Panc1 (cell line): ENCODE results near the gene ADAMTS13. TPM values are rescaled to one million over a fixed set of nuclear protein-coding genes. Genes with fewer than 3 reads are reported as not detected.

Source experiments
- ATAC-seq: fragments of 200-7000 bp; cut with Tn5 transposase; 2 replicates; pipeline ENCODE4 v1.9.1; 2020; ENCODE audit warnings: mild to moderate bottlenecking, moderate library complexity
- BruUV-seq: library from RNA; stranded (reverse); fragments of 400-500 nt; replicated peaks from 2 replicates; lab custom pipeline; 2021; lab: Mats Ljungman, UMichigan
- CTCF ChIA-PET: fragments of 300-600 bp; sonication (Branson Sonifier 250); formaldehyde crosslinking; loops from one replicate; lab custom pipeline; 2022; ENCODE audit warnings: antibody characterized with exemption; lab: Charles Lee
- POLR2A ChIA-PET: fragments of 300-600 bp; sonication (Branson Sonifier 250); formaldehyde crosslinking; loops from one replicate; lab custom pipeline; 2022; ENCODE audit warnings: antibody characterized with exemption; lab: Charles Lee
- DNase-seq: peaks from one replicate; pipeline ENCODE4 v3.0.0-alpha.2; 2010; ENCODE audit warnings: low read depth, low spot score
- H3K27ac ChIP-seq: 2 replicates; pipeline ENCODE4 v1.5.1; 2011; ENCODE audit warnings: mild to moderate bottlenecking, low read length, inconsistent platforms
- H3K27me3 ChIP-seq: fragments of 200-500 bp; sonication (Bioruptor generic); 2 replicates; pipeline ENCODE4 v1.6.0; 2014; ENCODE audit warnings: low read length, inconsistent platforms; ENCODE audit not compliant: control insufficient read depth, insufficient read depth
- H3K36me3 ChIP-seq: fragments of 200-500 bp; sonication (Bioruptor generic); 2 replicates; pipeline ENCODE4 v1.5.1; 2014; ENCODE audit warnings: inconsistent platforms, mild to moderate bottlenecking, low read length, moderate library complexity; ENCODE audit not compliant: control insufficient read depth, insufficient read depth
- H3K4me1 ChIP-seq: 2 replicates; pipeline ENCODE4 v1.5.1; 2011; ENCODE audit warnings: inconsistent platforms, mild to moderate bottlenecking, low read length, moderate library complexity; ENCODE audit not compliant: control insufficient read depth, insufficient read depth
- H3K4me3 ChIP-seq, 2 experiments: 2 replicates each; pipeline ENCODE4 v1.5.1; 2011 to 2012; ENCODE audit warnings: low read depth in 2 of 2, low read length in 2 of 2, mild to moderate bottlenecking in 2 of 2, inconsistent platforms in 1 of 2, moderate library complexity in 1 of 2
- H3K9me3 ChIP-seq: fragments of 200-500 bp; sonication (Bioruptor generic); 2 replicates; pipeline ENCODE4 v1.5.1; 2014; ENCODE audit warnings: low read depth, mild to moderate bottlenecking, inconsistent platforms, low read length, moderate library complexity; ENCODE audit not compliant: control insufficient read depth, insufficient read depth
- CTCF ChIP-seq: fragments of 450-650 bp; IDR thresholded peaks from 2 replicates; pipeline ENCODE4 v1.5.1; 2017; ENCODE audit warnings: mild to moderate bottlenecking
- POLR2AphosphoS5 ChIP-seq: IDR thresholded peaks from 2 replicates; pipeline ENCODE4 v1.6.1; 2012; ENCODE audit warnings: mild to moderate bottlenecking, low read depth, low read length, moderate library complexity
- REST ChIP-seq, 2 experiments: IDR thresholded peaks; 2 replicates each; pipeline ENCODE4 v1.6.1; 2011 to 2012; ENCODE audit warnings: low read depth in 2 of 2, control low read depth in 1 of 2, low read length in 1 of 2, mild to moderate bottlenecking in 1 of 2, moderate library complexity in 1 of 2; ENCODE audit not compliant: insufficient read depth in 1 of 2
- SIN3A ChIP-seq: IDR thresholded peaks from 2 replicates; pipeline ENCODE4 v1.6.1; 2012; ENCODE audit warnings: low read depth, mild to moderate bottlenecking, low read length, moderate library complexity, borderline replicate concordance; ENCODE audit not compliant: insufficient read depth
- TCF7L2 ChIP-seq: IDR thresholded peaks from 2 replicates; pipeline ENCODE4 v1.6.1; 2011; ENCODE audit warnings: mild to moderate bottlenecking, low read depth, low read length, inconsistent platforms
- in situ Hi-C: cut with HindIII; loops from 2 replicates; pipeline ENCODE4 v1.10.0; 2016; ENCODE audit warnings: low sequenced_read_pairs, low pct_unique_long_range_greater_than_20kb
- intact Hi-C: fragments of 100-400 bp; cut with micrococcal nuclease; formaldehyde crosslinking; loops from one replicate; pipeline ENCODE4 v1.10.0; 2022; ENCODE audit not compliant: unreplicated experiment
- total RNA-seq: library from RNA; stranded (reverse); gene quantifications from one replicate; pipeline ENCODE4 v1.2.1, GENCODE V29; 2021; ENCODE audit not compliant: unreplicated experiment

Gene ADAMTS13
- total RNA-seq, 1 experiment from 2014 or later, result 3.4 TPM

- TF ChIP-seq CTCF (no peak), REST (IDR thresholded peaks at IDR 0.05; ENCODE audit: insufficient read depth in 1 of 2, low read depth in 2 of 2, low read length in 1 of 2) (no peak), TCF7L2 (no peak), POLR2AphosphoS5 (no peak), SIN3A (no peak)
- ChIA-PET POLR2A (no interaction called here), CTCF (no interaction called here)
- DNase-seq (no peak), ATAC-seq (no peak)
- peaks cover 6% of the 10 kb centered on the region; the same call in 1 of the 2 replicates for H3K9me3 ChIP-seq
- BruUV-seq, result no TSS peak
- no peaks in the 10 kb centered on the region for H3K27me3 ChIP-seq
- H3K4me1 ChIP-seq, result no peaks in the 10 kb centered on the region; the same call in 1 of the 2 replicates
- intact Hi-C loops, result no loop called here
- no peak overlapping the region for H3K27ac ChIP-seq
- no peaks in the 10 kb centered on the region for H3K36me3 ChIP-seq
- in situ Hi-C loops, result no loop called here
- no peak overlapping the region for H3K4me3 ChIP-seq
Measured at GRCh38 chr9:133496861-133497842, 75.0 kb downstream of the ADAMTS13 start.

- Histone ChIP-seq H3K27ac (no peak overlapping the region), H3K36me3 (no peaks in the 10 kb centered on the region), H3K9me3 (peaks cover 12% of the 10 kb centered on the region; the same call in 1 of the 2 replicates), H3K4me1 (no peaks in the 10 kb centered on the region), H3K27me3 (no peaks in the 10 kb centered on the region), H3K4me3 (no peak overlapping the region)
- CTCF ChIA-PET, result no interaction called here
- no TSS peak for BruUV-seq
- TF ChIP-seq REST (IDR thresholded peaks at IDR 0.05; ENCODE audit: insufficient read depth in 1 of 2, low read depth in 2 of 2, low read length in 1 of 2) (no peak), POLR2AphosphoS5 (no peak), CTCF (no peak)
- no peak for ATAC-seq
- in situ Hi-C loops, result no loop called here
- intact Hi-C loops, result no loop called here
- DNase-seq, result no peak
- POLR2A ChIA-PET, result no interaction called here
Measured at GRCh38 chr9:133499132-133499891, 77.1 kb downstream of the ADAMTS13 start.
